GM15510 (cell line): ENCODE data around the gene PDE10A.

ENCODE experiments used
- POLR2A ChIP-seq: IDR thresholded peaks from 3 replicates; pipeline ENCODE4 v1.6.1; 2011; ENCODE audit warnings: borderline replicate concordance; ENCODE audit not compliant: insufficient read length; ENCODE audit errors: extremely low read depth

PDE10A gene

GRCh38 chr6:165301372-165302246 lies 361.4 kb downstream of the PDE10A start:
- TF ChIP-seq POLR2A = no peak

GRCh38 chr6:165300422-165300936 lies 362.6 kb downstream of the PDE10A start:
- TF ChIP-seq POLR2A = no peak

GRCh38 chr6:165298875-165299274 lies 364.2 kb downstream of the PDE10A start:
- TF ChIP-seq POLR2A = no peak

GRCh38 chr6:165298402-165298801 lies 364.6 kb downstream of the PDE10A start:
- TF ChIP-seq POLR2A = no peak

DNA sequence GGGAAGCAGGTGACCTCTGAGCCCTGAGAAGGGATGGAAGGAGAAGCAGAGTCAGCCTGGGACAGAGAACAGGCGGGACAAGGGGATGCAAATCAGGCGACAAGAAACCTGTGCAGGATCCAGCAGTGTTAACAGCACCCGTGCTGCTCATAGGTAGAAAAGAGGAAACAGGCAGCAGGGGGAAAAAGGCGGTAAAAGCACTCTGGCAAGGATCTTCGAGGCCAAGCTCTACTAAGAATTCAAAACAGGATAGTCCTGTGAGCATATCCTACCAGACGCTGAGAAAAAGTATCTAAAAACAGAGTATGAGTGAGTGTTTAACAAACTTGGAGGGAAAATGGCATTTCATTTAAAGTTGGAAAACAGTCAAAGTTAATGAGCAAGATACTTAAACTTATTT lies 370.4 kb downstream of the PDE10A start:
- no peak for TF ChIP-seq POLR2A
